Astrocyte (in vitro differentiated cells and primary cell): ENCODE results near the gene IFITM5. TPM values are rescaled to one million over a fixed set of nuclear protein-coding genes. Genes with fewer than 3 reads are reported as not detected.
A peak's percentile ranks its signal among the peaks of the same experiment; 100 is the strongest.
"Not testable (repeated sequence)": the region's sequence is repeated elsewhere in the genome, so short reads cannot be mapped to it uniquely, and the experiment has no call there.

ENCODE experiments used
- DNase-seq: peaks from one replicate; pipeline ENCODE4 v3.0.0-alpha.2; 2010; ENCODE audit warnings: low read depth
- FAIRE-seq: peaks from 2 replicates; lab custom pipeline; 2011; peaks lifted over from hg19 to GRCh38; lab: Jason Lieb, UNC
- H2AFZ ChIP-seq: 2 replicates; pipeline ENCODE4 v1.6.0; 2012; ENCODE audit warnings: low read depth, low read length, inconsistent platforms
- H3K27ac ChIP-seq: 2 replicates; pipeline ENCODE4 v1.5.1; 2011; ENCODE audit warnings: low read depth, low read length, inconsistent platforms
- H3K27me3 ChIP-seq: 2 replicates; pipeline ENCODE4 v1.6.0; 2011; ENCODE audit warnings: low read length, inconsistent platforms; ENCODE audit not compliant: insufficient read depth
- H3K36me3 ChIP-seq: 2 replicates; pipeline ENCODE4 v1.5.1; 2011; ENCODE audit warnings: low read length, inconsistent platforms; ENCODE audit not compliant: insufficient read depth
- H3K4me1 ChIP-seq: 2 replicates; pipeline ENCODE4 v1.5.1; 2011; ENCODE audit warnings: low read length, inconsistent platforms; ENCODE audit not compliant: insufficient read depth
- H3K4me2 ChIP-seq: 2 replicates; pipeline ENCODE4 v1.6.0; 2012; ENCODE audit warnings: low read length, inconsistent platforms
- H3K4me3 ChIP-seq: 2 replicates; pipeline ENCODE4 v1.5.1; 2011; ENCODE audit warnings: low read depth, mild to moderate bottlenecking, low read length, inconsistent platforms; ENCODE audit not compliant: insufficient read depth
- H3K79me2 ChIP-seq: 2 replicates; pipeline ENCODE4 v1.6.0; 2012; ENCODE audit warnings: mild to moderate bottlenecking, low read length, inconsistent platforms; ENCODE audit not compliant: insufficient read depth
- H3K9ac ChIP-seq: 2 replicates; pipeline ENCODE4 v1.6.0; 2012; ENCODE audit warnings: mild to moderate bottlenecking, low read length, inconsistent platforms
- H3K9me3 ChIP-seq: 2 replicates; pipeline ENCODE4 v1.5.1; 2012; ENCODE audit warnings: low read depth, mild to moderate bottlenecking, low read length, inconsistent platforms; ENCODE audit not compliant: insufficient read depth
- H4K20me1 ChIP-seq: 2 replicates; pipeline ENCODE4 v1.6.0; 2012; ENCODE audit warnings: low read length, inconsistent platforms; ENCODE audit not compliant: insufficient read depth
- H3K27ac Mint-ChIP-seq: one replicate; pipeline ENCODE4 v1.8.0; 2021; ENCODE audit warnings: mild to moderate bottlenecking, mixed read lengths; ENCODE audit not compliant: unreplicated experiment
- H3K27me3 Mint-ChIP-seq: one replicate; pipeline ENCODE4 v1.8.0; 2021; ENCODE audit warnings: low read depth, mixed read lengths; ENCODE audit not compliant: unreplicated experiment
- H3K36me3 Mint-ChIP-seq: one replicate; pipeline ENCODE4 v1.8.0; 2021; ENCODE audit warnings: low read depth, mixed read lengths; ENCODE audit not compliant: unreplicated experiment
- H3K4me1 Mint-ChIP-seq: one replicate; pipeline ENCODE4 v1.8.0; 2021; ENCODE audit warnings: low read depth, mixed read lengths; ENCODE audit not compliant: unreplicated experiment
- H3K4me3 Mint-ChIP-seq: one replicate; pipeline ENCODE4 v1.8.0; 2021; ENCODE audit warnings: mild to moderate bottlenecking, moderate library complexity, mixed read lengths; ENCODE audit not compliant: unreplicated experiment
- H3K9me3 Mint-ChIP-seq: one replicate; pipeline ENCODE4 v1.8.0; 2021; ENCODE audit warnings: mild to moderate bottlenecking, mixed read lengths; ENCODE audit not compliant: unreplicated experiment
- total RNA-seq: library from RNA; stranded (reverse); gene quantifications from 2 replicates; pipeline ENCODE4 v1.2.1, GENCODE V29; 2021

The IFITM5 gene
- total RNA-seq, 1 donor from 2014 or later: not detected

DNA sequence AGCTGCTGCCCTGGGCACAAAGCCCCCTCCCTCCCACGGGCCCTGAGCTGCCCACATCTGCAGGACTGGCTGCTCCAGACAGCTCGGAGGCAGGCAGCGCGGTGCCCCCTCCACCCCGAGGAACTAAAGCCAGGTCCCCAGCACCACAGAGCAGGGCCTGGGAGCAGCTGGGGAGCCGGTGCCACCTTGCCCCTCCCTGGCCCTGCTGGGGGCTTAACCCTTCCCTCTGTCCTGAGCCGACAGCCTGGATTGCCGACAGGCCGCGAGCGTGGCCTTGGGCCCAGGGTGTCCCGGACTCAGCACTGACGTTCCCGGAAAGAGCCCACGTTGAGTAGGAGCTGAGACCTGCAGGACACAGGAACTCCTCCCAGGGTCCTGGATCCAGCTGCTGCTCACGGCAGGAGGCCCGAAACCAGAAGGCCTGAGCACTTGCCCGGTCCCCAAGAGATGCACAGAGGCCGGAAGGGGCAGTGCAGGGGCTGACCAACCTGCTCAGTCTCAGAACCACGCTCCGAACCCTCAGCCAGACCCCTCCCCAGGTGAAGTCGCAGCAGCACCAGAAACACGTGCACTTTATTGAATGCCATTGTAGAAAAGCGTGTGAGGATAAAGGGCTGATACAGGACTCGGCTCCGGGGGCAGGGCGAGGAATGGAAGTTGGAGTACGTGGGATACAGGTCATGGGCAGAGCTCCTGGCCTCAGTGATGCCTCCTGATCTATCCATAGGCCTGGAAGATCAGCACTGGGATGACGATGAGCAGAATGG is 20.0 kb upstream of the IFITM5 start:
- H3K9ac ChIP-seq: peak overlapping the region; percentile 88
- H3K4me2 ChIP-seq: peak overlapping the region; percentile 97
- peaks cover 18% of the 10 kb centered on the region for H3K4me1 Mint-ChIP-seq
- peaks cover 12% of the 10 kb centered on the region for H3K79me2 ChIP-seq
- FAIRE-seq, H3K9me3 ChIP-seq, H3K27ac ChIP-seq, H3K36me3 Mint-ChIP-seq, H3K9me3 Mint-ChIP-seq, H3K36me3 ChIP-seq, H3K27me3 Mint-ChIP-seq, H4K20me1 ChIP-seq, DNase-seq, H2AFZ ChIP-seq, H3K4me1 ChIP-seq: not testable (repeated sequence)
- H3K4me3 ChIP-seq: peak overlapping the region; percentile 55
- H3K27ac Mint-ChIP-seq: peak overlapping the region; percentile 98
- H3K4me3 Mint-ChIP-seq: peak overlapping the region; percentile 98
- H3K27me3 ChIP-seq: peaks cover 26% of the 10 kb centered on the region

- Histone ChIP-seq H3K4me2 (peak overlapping the region; percentile 97), H3K9ac (peak overlapping the region; percentile 88), H3K27me3 (peaks cover 26% of the 10 kb centered on the region), H3K79me2 (peaks cover 12% of the 10 kb centered on the region), H3K4me1 (peaks cover 13% of the 10 kb centered on the region)
- H3K36me3 ChIP-seq, H3K4me3 Mint-ChIP-seq, H3K27ac ChIP-seq, FAIRE-seq, H4K20me1 ChIP-seq, H3K9me3 Mint-ChIP-seq, DNase-seq, H3K27ac Mint-ChIP-seq, H3K27me3 Mint-ChIP-seq, H2AFZ ChIP-seq, H3K36me3 Mint-ChIP-seq, H3K9me3 ChIP-seq, H3K4me3 ChIP-seq: not testable (repeated sequence)
- H3K4me1 Mint-ChIP-seq: peaks cover 18% of the 10 kb centered on the region
Observed at GRCh38 chr11:318405-319120, 19.2 kb upstream of the IFITM5 start.

- H3K27me3 Mint-ChIP-seq, H4K20me1 ChIP-seq, H3K9me3 Mint-ChIP-seq, DNase-seq, FAIRE-seq, H3K36me3 Mint-ChIP-seq, H3K27ac ChIP-seq, H3K9ac ChIP-seq, H3K4me3 ChIP-seq, H3K9me3 ChIP-seq, H3K36me3 ChIP-seq, H2AFZ ChIP-seq: not testable (repeated sequence)
- Mint-ChIP-seq H3K27ac (peak overlapping the region; percentile 88), H3K4me1 (peaks cover 24% of the 10 kb centered on the region), H3K4me3 (peak overlapping the region; percentile 91)
- peaks cover 13% of the 10 kb centered on the region for H3K4me1 ChIP-seq
- H3K79me2 ChIP-seq: peaks cover 12% of the 10 kb centered on the region
- peak overlapping the region; percentile 39 for H3K4me2 ChIP-seq
- H3K27me3 ChIP-seq: peaks cover 26% of the 10 kb centered on the region
Observed at GRCh38 chr11:317668-318404, 18.5 kb upstream of the IFITM5 start.
